HG03439 (cell line): ENCODE results near the gene KATNAL2.
"Not testable (repeated sequence)": the region's sequence is repeated elsewhere in the genome, so short reads cannot be mapped to it uniquely, and the experiment has no call there.

Source experiments
- ATAC-seq: cut with Tn5 transposase; IDR thresholded peaks from one replicate; pipeline ENCODE4 v1.9.1; 2021; ENCODE audit warnings: mild to moderate bottlenecking, moderate library complexity; ENCODE audit not compliant: unreplicated experiment

The KATNAL2 gene

GRCh38 chr18:46920653-46921052 is 3.3 kb downstream of the KATNAL2 start:
- ATAC-seq: no peak

- ATAC-seq: no peak
These were observed 22.0 kb downstream of the KATNAL2 start for GRCh38 chr18:46939337-46939963.

DNA sequence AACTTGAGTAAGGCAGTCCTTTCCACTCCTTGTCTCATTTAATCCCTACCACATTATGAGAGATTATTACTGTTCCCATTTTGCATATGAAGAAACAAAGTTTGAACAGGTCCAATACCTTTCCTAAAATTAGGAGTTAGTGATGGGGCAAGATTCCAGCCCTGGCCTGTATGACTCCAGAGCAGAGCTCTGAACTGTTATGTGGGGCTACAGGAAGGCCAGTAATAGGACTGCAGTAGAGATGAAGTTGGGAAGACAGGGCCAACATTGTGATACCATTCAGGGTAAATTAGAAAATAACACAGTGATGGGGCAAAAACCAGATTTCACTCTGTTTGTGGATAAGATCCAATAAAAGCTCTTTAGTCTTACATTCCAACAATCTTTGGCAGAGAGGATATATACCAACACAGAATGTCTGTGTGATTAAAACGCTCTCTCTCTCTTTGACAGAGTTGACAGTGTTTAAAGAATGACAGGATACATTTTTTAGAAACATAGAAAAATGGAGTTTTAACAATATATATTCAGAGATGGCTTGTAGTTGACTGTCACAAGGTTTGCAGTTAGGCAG is 22.7 kb downstream of the KATNAL2 start:
- no peak for ATAC-seq

DNA sequence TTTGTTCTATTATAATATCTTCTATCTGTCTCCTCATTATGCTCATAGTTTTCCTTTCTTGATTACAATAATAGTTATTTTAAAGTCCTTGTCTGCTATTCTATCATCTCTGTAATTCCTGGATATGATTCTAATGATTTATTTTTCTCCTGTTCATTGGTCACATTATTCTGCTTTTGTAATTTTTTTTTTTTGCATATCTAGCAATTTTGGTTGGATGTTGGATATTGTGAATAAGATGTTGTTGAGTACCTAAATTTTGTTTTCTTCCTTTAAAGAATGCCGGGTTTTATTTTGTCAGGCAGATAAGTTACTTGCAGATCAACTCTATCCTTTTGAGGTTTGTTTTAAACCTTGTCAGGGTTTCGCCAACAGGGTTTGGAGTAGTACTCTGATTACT is 25.2 kb downstream of the KATNAL2 start:
- no peak for ATAC-seq

GRCh38 chr18:46946656-46947282 is 29.4 kb downstream of the KATNAL2 start:
- peak; percentile 98 for ATAC-seq

GRCh38 chr18:46950064-46950656 is 32.8 kb downstream of the KATNAL2 start:
- ATAC-seq: no peak

DNA sequence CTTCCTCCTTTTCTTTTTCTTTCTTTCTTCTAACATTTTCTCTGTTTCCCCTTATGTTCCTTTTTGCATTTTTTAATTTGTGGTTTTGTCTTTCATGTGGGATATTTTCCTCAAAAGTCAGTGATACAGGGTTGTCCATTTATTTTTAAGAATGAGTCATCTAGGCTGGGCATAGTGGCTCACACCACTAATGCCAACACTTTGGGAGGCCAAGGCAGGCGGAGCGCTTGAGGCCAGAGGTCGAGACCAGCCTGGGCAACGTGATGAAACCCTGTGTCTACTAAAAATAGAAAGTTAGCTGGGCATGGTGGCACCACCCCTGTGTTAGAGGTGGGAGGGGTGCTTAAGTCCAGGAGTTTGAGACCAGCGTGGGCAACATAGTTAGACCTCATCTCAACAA is 35.8 kb downstream of the KATNAL2 start:
- ATAC-seq: no peak

DNA sequence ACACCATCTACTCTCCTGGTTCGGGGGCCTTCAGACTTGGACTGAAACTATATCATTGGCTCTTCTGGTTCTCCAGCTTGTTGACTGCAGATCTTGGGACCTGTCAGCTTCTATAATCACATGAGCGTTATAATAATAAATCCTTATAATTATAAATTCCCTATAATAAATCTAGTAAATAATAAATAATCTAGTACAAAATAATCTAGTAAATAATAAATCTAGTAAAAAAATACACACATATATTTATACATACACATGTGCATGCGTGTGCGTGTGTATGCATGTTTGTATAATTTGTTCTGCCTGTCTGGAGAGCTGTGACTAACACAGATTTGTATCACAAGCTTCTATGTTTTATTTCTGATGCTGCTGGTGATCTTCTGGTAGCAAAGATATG is 40.8 kb downstream of the KATNAL2 start:
- ATAC-seq: no peak

DNA sequence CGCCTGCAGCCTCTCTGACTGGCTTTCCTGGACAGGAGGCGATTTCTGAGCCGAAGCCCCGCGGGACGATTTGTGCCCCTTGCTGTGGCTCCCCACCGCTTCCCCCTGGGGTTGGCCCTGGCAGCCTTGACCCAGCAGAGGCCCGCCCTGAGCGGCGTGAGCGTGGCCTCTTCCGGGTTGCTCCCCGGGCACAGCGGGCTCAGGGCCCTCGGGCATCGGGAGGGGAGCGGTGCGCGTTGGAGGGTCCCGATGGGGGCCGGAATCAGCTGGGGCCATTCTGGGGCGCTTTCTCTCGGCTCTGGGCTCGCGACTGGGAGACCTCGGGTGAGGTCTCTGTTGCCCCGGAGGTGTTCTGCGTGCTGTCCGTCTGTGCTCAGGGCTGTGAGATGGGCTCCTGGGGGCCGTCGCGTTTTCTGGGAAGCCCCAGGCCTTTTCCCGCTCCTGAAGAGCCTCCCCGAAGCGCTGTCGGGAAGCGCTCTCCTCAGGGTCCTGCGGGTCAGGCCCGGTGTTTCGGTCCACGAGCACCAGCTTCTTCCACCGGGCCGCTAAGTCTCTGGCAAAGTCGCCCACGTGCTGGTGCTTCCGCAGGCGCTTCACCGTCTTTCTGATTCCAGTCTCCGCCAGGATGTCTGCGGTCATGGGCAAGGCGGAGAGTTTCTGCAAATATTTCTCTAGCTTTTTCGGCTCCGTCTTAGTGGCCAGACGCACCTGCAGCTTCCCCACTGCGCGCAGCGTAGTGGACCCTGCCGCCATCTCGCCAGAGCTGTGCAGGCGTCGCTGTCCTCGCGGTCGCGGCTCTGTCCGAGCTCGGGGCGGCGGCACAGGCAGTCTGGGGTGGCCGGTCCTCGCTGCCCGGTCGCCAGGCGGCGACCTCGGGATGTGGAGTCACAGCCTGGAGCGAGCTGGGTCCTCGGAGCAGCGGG is 46.5 kb downstream of the KATNAL2 start:
- ATAC-seq: not testable (repeated sequence)

GRCh38 chr18:46964579-46965293 is 47.3 kb downstream of the KATNAL2 start:
- not testable (repeated sequence) for ATAC-seq

DNA sequence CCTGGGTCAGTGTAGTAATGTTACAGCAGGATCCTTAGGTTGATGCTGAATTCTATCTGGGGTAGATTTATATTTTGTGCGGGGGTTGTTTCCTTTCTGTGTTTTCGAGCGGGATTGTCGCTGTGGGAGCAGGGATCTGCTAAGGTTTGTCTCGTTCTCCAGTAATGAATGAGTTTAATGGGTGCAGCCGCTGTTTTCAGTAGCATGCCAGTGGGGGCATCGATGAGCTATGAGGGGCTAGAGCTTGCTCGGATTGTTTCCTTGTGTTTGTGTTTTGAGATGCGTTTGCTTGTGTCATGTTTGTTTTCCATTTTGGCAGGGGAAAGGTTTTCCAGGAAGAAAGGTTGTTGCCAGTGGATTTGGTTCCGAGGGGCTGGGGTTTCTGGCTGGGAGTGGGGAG is 48.9 kb downstream of the KATNAL2 start:
- not testable (repeated sequence) for ATAC-seq

DNA sequence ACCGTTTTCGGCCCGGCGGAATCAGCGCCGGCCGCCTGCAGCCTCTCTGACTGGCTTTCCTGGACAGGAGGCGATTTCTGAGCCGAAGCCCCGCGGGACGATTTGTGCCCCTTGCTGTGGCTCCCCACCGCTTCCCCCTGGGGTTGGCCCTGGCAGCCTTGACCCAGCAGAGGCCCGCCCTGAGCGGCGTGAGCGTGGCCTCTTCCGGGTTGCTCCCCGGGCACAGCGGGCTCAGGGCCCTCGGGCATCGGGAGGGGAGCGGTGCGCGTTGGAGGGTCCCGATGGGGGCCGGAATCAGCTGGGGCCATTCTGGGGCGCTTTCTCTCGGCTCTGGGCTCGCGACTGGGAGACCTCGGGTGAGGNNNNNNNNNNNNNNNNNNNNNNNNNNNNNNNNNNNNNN is 52.1 kb downstream of the KATNAL2 start:
- ATAC-seq: not testable (repeated sequence)

DNA sequence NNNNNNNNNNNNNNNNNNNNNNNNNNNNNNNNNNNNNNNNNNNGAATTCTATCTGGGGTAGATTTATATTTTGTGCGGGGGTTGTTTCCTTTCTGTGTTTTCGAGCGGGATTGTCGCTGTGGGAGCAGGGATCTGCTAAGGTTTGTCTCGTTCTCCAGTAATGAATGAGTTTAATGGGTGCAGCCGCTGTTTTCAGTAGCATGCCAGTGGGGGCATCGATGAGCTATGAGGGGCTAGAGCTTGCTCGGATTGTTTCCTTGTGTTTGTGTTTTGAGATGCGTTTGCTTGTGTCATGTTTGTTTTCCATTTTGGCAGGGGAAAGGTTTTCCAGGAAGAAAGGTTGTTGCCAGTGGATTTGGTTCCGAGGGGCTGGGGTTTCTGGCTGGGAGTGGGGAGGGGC is 102.5 kb downstream of the KATNAL2 start:
- ATAC-seq: not testable (repeated sequence)

GRCh38 chr18:47020757-47021156 is 103.4 kb downstream of the KATNAL2 start:
- ATAC-seq: not testable (repeated sequence)

DNA sequence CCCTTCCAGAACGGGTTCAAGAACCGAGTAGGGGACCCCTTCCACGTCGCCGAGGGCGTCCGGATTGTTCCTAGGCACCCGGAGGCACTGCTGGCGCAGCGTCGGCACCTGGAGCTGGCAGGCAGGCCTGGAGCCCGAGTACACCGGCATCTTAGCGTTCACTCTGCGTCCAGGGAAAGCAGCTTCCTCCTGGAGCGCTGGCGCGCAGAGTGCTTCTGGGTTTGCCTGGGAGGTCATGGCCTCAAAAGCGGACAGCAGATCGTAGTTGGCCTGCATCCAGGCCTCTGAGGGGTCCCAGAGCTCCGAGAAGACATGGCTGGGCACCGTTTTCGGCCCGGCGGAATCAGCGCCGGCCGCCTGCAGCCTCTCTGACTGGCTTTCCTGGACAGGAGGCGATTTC is 105.4 kb downstream of the KATNAL2 start:
- not testable (repeated sequence) for ATAC-seq

- not testable (repeated sequence) for ATAC-seq
These were observed 106.5 kb downstream of the KATNAL2 start for GRCh38 chr18:47023769-47024465.

GRCh38 chr18:47025557-47026174 is 108.3 kb downstream of the KATNAL2 start:
- ATAC-seq: not testable (repeated sequence)

DNA sequence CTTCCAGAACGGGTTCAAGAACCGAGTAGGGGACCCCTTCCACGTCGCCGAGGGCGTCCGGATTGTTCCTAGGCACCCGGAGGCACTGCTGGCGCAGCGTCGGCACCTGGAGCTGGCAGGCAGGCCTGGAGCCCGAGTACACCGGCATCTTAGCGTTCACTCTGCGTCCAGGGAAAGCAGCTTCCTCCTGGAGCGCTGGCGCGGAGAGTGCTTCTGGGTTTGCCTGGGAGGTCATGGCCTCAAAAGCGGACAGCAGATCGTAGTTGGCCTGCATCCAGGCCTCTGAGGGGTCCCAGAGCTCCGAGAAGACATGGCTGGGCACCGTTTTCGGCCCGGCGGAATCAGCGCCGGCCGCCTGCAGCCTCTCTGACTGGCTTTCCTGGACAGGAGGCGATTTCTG is 111.3 kb downstream of the KATNAL2 start:
- not testable (repeated sequence) for ATAC-seq

DNA sequence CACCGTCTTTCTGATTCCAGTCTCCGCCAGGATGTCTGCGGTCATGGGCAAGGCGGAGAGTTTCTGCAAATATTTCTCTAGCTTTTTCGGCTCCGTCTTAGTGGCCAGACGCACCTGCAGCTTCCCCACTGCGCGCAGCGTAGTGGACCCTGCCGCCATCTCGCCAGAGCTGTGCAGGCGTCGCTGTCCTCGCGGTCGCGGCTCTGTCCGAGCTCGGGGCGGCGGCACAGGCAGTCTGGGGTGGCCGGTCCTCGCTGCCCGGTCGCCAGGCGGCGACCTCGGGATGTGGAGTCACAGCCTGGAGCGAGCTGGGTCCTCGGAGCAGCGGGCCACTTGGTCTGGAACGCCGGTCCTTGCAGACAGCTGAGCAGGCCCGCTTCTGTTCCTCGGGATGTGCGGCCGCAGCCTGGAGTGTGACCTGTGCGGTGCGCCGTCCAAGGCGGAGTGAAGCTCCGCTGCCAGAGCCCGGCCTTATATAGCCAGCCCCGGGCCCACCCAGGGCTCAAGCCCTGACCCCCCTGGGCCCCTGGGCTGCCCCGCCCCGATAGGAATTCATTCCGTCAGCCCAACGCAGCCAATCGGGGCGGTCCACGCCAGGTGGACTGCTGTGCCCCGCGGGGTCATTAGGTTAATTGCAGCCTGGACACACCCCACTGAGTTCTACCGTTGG is 112.4 kb downstream of the KATNAL2 start:
- ATAC-seq: not testable (repeated sequence)
